OCI-LY3 (cell line): ENCODE measurements around the gene CHRM3.

Experiments used
- H2AFZ ChIP-seq: fragments of 200-600, 300-600 bp; shearing (Covaris generic); 2 replicates; pipeline ENCODE4 v1.6.0; 2014; ENCODE audit warnings: antibody characterized with exemption, low read depth, low read length
- H3K27ac ChIP-seq: fragments of 200-600, 300-600 bp; sonication (generic); 2 replicates; pipeline ENCODE4 v1.5.1; 2014; ENCODE audit warnings: mild to moderate bottlenecking, low read length, moderate library complexity, mixed read lengths
- H3K27me3 ChIP-seq: fragments of 200-600, 300-600 bp; sonication (generic); 2 replicates; pipeline ENCODE4 v1.6.1; 2014; ENCODE audit warnings: low read depth, low read length, mixed read lengths
- H3K36me3 ChIP-seq: fragments of 200-600, 300-600 bp; sonication (generic); replicated peaks from 2 replicates; pipeline ENCODE3; 2014; ENCODE audit warnings: low read depth, low read length, mixed read lengths
- H3K4me1 ChIP-seq: fragments of 300-600, 200-600 bp; sonication (generic); 2 replicates; pipeline ENCODE4 v1.6.1; 2014; ENCODE audit warnings: low read length, mixed read lengths
- H3K4me2 ChIP-seq: fragments of 200-600, 300-600 bp; sonication (generic); 2 replicates; pipeline ENCODE4 v1.6.1; 2014; ENCODE audit warnings: low read length, mixed read lengths
- H3K4me3 ChIP-seq: fragments of 300-600, 200-600 bp; sonication (generic); 2 replicates; pipeline ENCODE4 v1.5.1; 2014; ENCODE audit warnings: antibody characterized with exemption, mild to moderate bottlenecking, low read length, moderate library complexity
- H3K79me2 ChIP-seq: fragments of 300-600, 200-600 bp; shearing (Covaris generic); 2 replicates; pipeline ENCODE4 v1.6.1; 2014; ENCODE audit warnings: mild to moderate bottlenecking, low read length, mixed read lengths
- H3K9ac ChIP-seq: fragments of 300-600, 200-600 bp; shearing (Covaris generic); 2 replicates; pipeline ENCODE4 v1.6.0; 2014; ENCODE audit warnings: mild to moderate bottlenecking, low read length, moderate library complexity
- H3K9me3 ChIP-seq: fragments of 200-600, 300-600 bp; shearing (Covaris generic); 2 replicates; pipeline ENCODE4 v1.6.1; 2014; ENCODE audit warnings: low read length, mixed read lengths; ENCODE audit not compliant: insufficient read depth
- H4K20me1 ChIP-seq: fragments of 200-600, 300-600 bp; sonication (generic); 2 replicates; pipeline ENCODE4 v1.6.1; 2016; ENCODE audit warnings: low read length, mixed read lengths; ENCODE audit not compliant: insufficient read depth
- EZH2phosphoT487 ChIP-seq: fragments of 200-600 bp; shearing (Covaris generic); IDR thresholded peaks from 2 replicates; pipeline ENCODE4 v1.6.1; 2018; ENCODE audit warnings: antibody characterized with exemption, mixed run types, low read depth
- TF ChIP-seq, protein P1 (sequence below): fragments of 200-600, 300-600 bp; sonication (generic); IDR thresholded peaks from 2 replicates; pipeline ENCODE4 v1.5.1; 2014; ENCODE audit warnings: antibody characterized with exemption, low read length, low read depth

Gene CHRM3

DNA sequence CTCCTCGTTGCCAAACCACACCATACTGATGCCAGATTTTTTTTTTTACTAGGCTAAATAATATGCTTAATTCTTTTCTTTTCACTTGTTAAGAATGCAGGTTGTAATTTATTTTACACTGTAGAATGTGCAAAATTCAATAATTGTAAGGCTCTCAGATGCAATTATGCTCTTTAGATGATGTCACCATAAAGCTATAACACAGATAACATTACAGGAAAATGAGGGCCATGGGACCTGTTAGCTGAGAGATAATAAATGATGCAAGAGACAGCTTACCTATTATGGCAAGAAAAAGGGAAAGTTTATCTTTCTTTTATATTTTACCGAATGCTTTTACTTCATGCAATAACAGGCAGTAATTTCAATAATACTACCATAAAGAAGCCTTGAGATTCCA is 35.4 kb downstream of the CHRM3 start:
- Histone ChIP-seq H3K4me2 (no peak overlapping the region), H3K79me2 (no peaks in the 10 kb centered on the region), H3K27ac (no peak overlapping the region), H3K36me3 (no peaks in the 10 kb centered on the region), H3K4me3 (no peak overlapping the region), H3K27me3 (no peaks in the 10 kb centered on the region), H3K9me3 (no peaks in the 10 kb centered on the region), H4K20me1 (no peaks in the 10 kb centered on the region), H2AFZ (no peak overlapping the region), H3K4me1 (peaks cover 17% of the 10 kb centered on the region), H3K9ac (no peak overlapping the region)
- TF ChIP-seq, protein P1, sequence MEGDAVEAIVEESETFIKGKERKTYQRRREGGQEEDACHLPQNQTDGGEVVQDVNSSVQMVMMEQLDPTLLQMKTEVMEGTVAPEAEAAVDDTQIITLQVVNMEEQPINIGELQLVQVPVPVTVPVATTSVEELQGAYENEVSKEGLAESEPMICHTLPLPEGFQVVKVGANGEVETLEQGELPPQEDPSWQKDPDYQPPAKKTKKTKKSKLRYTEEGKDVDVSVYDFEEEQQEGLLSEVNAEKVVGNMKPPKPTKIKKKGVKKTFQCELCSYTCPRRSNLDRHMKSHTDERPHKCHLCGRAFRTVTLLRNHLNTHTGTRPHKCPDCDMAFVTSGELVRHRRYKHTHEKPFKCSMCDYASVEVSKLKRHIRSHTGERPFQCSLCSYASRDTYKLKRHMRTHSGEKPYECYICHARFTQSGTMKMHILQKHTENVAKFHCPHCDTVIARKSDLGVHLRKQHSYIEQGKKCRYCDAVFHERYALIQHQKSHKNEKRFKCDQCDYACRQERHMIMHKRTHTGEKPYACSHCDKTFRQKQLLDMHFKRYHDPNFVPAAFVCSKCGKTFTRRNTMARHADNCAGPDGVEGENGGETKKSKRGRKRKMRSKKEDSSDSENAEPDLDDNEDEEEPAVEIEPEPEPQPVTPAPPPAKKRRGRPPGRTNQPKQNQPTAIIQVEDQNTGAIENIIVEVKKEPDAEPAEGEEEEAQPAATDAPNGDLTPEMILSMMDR, result no peak
- no peak for TF ChIP-seq EZH2phosphoT487

DNA sequence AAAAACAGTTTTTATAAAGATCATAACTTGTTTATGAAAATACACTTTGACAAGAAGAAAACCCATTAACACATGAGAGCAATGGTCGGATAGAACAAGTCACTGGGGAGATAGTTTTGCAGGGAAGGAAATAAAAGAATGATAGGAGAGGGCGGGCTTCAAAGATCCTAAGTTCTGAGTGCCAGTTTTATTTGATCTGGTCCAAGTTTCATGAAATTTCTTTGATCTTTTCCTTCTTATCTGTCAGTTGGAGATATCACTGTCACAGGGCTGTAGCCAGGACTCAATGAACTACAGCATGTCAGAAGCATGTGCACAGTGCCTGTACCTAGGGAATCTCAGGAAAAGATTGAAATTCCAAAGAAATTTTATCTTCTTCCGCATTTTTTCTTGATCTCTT is 36.5 kb downstream of the CHRM3 start:
- H3K9ac ChIP-seq, result no peak overlapping the region
- H2AFZ ChIP-seq, result no peak overlapping the region
- no peaks in the 10 kb centered on the region for H3K9me3 ChIP-seq
- no peaks in the 10 kb centered on the region for H4K20me1 ChIP-seq
- H3K79me2 ChIP-seq, result no peaks in the 10 kb centered on the region
- TF ChIP-seq EZH2phosphoT487, result no peak
- TF ChIP-seq, protein P1, result no peak
- H3K27me3 ChIP-seq, result no peaks in the 10 kb centered on the region
- H3K27ac ChIP-seq, result no peak overlapping the region
- H3K4me1 ChIP-seq, result peaks cover 15% of the 10 kb centered on the region
- H3K4me3 ChIP-seq, result no peak overlapping the region
- no peaks in the 10 kb centered on the region for H3K36me3 ChIP-seq
- no peak overlapping the region for H3K4me2 ChIP-seq

DNA sequence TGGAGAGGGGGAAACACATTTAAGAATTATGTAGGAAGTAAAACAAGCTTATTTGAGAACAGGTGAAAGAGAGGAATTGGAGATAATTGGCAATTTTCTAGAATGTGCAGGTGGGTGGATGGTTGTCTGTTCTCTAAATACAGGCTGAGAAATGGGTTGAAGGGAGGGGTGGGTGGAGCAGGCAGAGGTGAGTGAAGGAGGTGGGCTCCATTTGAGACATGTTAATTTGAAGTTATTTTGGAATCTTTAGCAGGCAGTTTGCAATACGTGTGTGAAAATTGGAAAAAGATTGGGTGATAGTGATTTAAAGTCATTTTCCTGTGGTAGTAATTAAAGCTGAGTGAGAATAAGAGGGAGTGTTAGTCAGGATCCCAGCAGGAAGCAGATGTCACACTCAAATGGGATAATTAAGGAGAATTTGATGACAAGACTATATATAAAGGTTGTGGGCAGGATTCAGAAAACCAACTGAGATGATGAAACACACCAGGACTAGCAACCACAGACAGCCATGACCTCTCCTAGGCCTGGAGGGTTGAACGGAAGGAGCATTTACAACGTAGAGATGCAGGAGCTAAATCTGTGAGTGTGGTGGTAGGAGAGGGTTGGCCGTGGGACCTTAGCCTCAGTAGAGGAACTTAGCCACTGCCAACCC is 40.6 kb downstream of the CHRM3 start:
- Histone ChIP-seq H4K20me1 (no peaks in the 10 kb centered on the region), H3K9me3 (no peaks in the 10 kb centered on the region), H3K9ac (no peak overlapping the region), H3K4me2 (no peak overlapping the region), H3K4me1 (peaks cover 5% of the 10 kb centered on the region), H3K27me3 (no peaks in the 10 kb centered on the region), H3K79me2 (no peaks in the 10 kb centered on the region), H3K4me3 (no peak overlapping the region), H3K27ac (no peak overlapping the region), H3K36me3 (no peaks in the 10 kb centered on the region), H2AFZ (no peak overlapping the region)
- TF ChIP-seq EZH2phosphoT487, result no peak

DNA sequence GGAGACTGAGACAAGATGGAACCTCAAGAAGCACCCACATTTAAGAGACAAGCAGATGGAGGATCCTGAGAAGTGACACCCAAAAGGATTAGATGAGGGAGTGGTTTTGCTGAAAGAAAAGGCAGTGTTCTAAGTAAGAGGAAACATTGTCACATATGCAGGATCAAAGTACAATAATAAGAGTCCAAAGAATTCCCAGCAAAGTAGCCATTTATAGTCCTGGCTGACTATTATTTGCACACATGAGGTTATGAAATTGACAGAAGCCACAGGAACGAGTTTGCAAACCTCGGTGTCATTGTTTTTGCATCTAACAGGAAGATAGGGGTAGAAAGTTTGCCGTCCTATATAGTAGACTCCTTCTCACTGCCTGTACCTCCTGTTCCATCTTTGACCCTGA is 41.3 kb downstream of the CHRM3 start:
- no peaks in the 10 kb centered on the region for H3K79me2 ChIP-seq
- H3K9ac ChIP-seq, result no peak overlapping the region
- H3K27ac ChIP-seq, result no peak overlapping the region
- no peaks in the 10 kb centered on the region for H4K20me1 ChIP-seq
- no peak overlapping the region for H2AFZ ChIP-seq
- no peaks in the 10 kb centered on the region for H3K36me3 ChIP-seq
- no peaks in the 10 kb centered on the region for H3K9me3 ChIP-seq
- TF ChIP-seq EZH2phosphoT487, result no peak
- TF ChIP-seq, protein P1, result no peak
- peaks cover 5% of the 10 kb centered on the region for H3K4me1 ChIP-seq
- no peaks in the 10 kb centered on the region for H3K27me3 ChIP-seq
- no peak overlapping the region for H3K4me3 ChIP-seq
- H3K4me2 ChIP-seq, result no peak overlapping the region
